ENCODE results near the gene ADH4. TPM values are rescaled to one million over a fixed set of nuclear protein-coding genes. Genes with fewer than 3 reads are reported as not detected.

The ADH4 gene
- total and polyA plus RNA-seq, 2 of the 4 experiments (the other 2 are of a cell fraction), result not detected

- Histone ChIP-seq H4K20me1 (ENCODE audit: insufficient read depth, low read length) (peaks cover 3% of the 10 kb centered on the region; the same call in 1 of the 2 replicates), H3K56ac (ENCODE audit: extremely low read depth, insufficient read depth, low read length) (no peak overlapping the region), H3K9me3 (ENCODE audit: control insufficient read depth, insufficient read depth, low read length) (no peaks in the 10 kb centered on the region), H3K36me3 (ENCODE audit: control insufficient read depth, insufficient read depth, low read length) (peaks cover 50% of the 10 kb centered on the region), H3K14ac (replicated peaks; ENCODE audit: low read depth, low read length) (no peak overlapping the region), H3K4me2 (ENCODE audit: low read depth, low read length) (no peak overlapping the region), H3K27me3 (ENCODE audit: control insufficient read depth, insufficient read depth, low read length) (no peaks in the 10 kb centered on the region), H4K91ac (ENCODE audit: insufficient read depth, low read depth, low read length) (no peak overlapping the region), H3K18ac (ENCODE audit: low read depth, low read length) (no peak overlapping the region), H3K9me1 (ENCODE audit: insufficient read depth, low read length) (no peaks in the 10 kb centered on the region), H3K27ac (ENCODE audit: insufficient read depth, low read length) (no peak overlapping the region), H3K23ac (ENCODE audit: low read depth, low read length) (no peak overlapping the region), H2BK15ac (ENCODE audit: low read depth, low read length) (no peak overlapping the region), H4K5ac (ENCODE audit: low read depth, low read length) (no peak overlapping the region), H3K79me1 (ENCODE audit: low read depth in 1 of 2, low read length in 2 of 2) (peaks cover 16 to 34% of the 10 kb centered on the region in 2 experiments), H2AK5ac (ENCODE audit: low read depth, low read length) (no peak overlapping the region), H2BK20ac (ENCODE audit: low read depth, low read length) (no peak overlapping the region), H3K9ac (ENCODE audit: low read depth, low read length) (no peak overlapping the region), H4K8ac (ENCODE audit: low read depth in 2 of 2, low read length in 2 of 2) (no peak overlapping the region), H3K4ac (ENCODE audit: low read depth, low read length) (no peak overlapping the region), H2AFZ (replicated peaks; ENCODE audit: low read length, poor library complexity) (no peak overlapping the region), H2BK120ac (ENCODE audit: low read depth, low read length) (no peak overlapping the region), H2BK5ac (ENCODE audit: low read depth, low read length, poor library complexity, severe bottlenecking) (no peak overlapping the region), H3K4me3 (ENCODE audit: insufficient read depth, low read depth, low read length) (no peak overlapping the region), H2AK9ac (replicated peaks; ENCODE audit: low read depth, low read length, poor library complexity) (no peak overlapping the region), H3K4me1 (ENCODE audit: control insufficient read depth, insufficient read depth, low read length) (no peaks in the 10 kb centered on the region; the same call in 1 of the 2 replicates)
- DNase-seq (no peak), ATAC-seq (ENCODE audit: low read depth) (no peak)
- POLR2A ChIA-PET (ENCODE audit: unreplicated experiment), result no interaction called here
- TF ChIP-seq USF2 (IDR thresholded peaks at IDR 0.05; ENCODE audit: low read depth, low read length) (no peak), BHLHE40 (IDR thresholded peaks at IDR 0.05; ENCODE audit: low read depth, low read length) (no peak), RAD21 (IDR thresholded peaks at IDR 0.05; ENCODE audit: low read length) (no peak), POLR2A (IDR thresholded peaks at IDR 0.05; ENCODE audit: low read depth, low read length) (no peak), FOS (IDR thresholded peaks at IDR 0.05; ENCODE audit: low read depth, low read length) (no peak), CHD1 (IDR thresholded peaks at IDR 0.05; ENCODE audit: low read depth, low read length) (no peak), ELK1 (IDR thresholded peaks at IDR 0.05; ENCODE audit: borderline replicate concordance, low read depth, low read length) (no peak), MAFK (IDR thresholded peaks at IDR 0.05; ENCODE audit: low read depth, low read length) (no peak), RCOR1 (IDR thresholded peaks at IDR 0.05; ENCODE audit: insufficient replicate concordance, low read length) (no peak), CTCF (conservative IDR thresholded peaks at IDR 0.05; ENCODE audit: low read depth, low read length) (no peak), CEBPB (IDR thresholded peaks at IDR 0.05; ENCODE audit: low read depth, low read length) (no peak), RFX5 (IDR thresholded peaks at IDR 0.05; ENCODE audit: low read depth, low read length) (no peak), NFE2L2 (IDR thresholded peaks at IDR 0.05; ENCODE audit: low read depth, low read length) (no peak), SMC3 (IDR thresholded peaks at IDR 0.05; ENCODE audit: low read depth, low read length) (no peak), MAZ (IDR thresholded peaks at IDR 0.05; ENCODE audit: borderline replicate concordance, low read depth, low read length) (no peak)
- 100% methylated on average over 1 of the region's 5 CpGs; no CpG with 5 or more reads in 1 of the 2 experiments for WGBS, 2 experiments (ENCODE audit: extremely low coverage in 2 of 2, insufficient read length in 1 of 2)
- BruUV-seq (replicated peaks), result TSS peak; percentile 27
- intact Hi-C loops (cut with micrococcal nuclease), result no loop called here
- CTCF ChIA-PET, result no interaction called here
- in situ Hi-C loops (cut with MboI; ENCODE audit: low sequenced_read_pairs), result no loop called here
- dilution Hi-C loops (cut with HindIII; ENCODE audit: low sequenced_read_pairs, unreplicated experiment), result no loop called here
These were observed 67.7 kb downstream of the ADH4 start for GRCh38 chr4:99076292-99076976.

All from IMR-90 (cell line).